Stimulated activated CD4-positive, alpha-beta T cell treated with anti-CD3 and anti-CD28 coated beads, Interleukin-4, amount 100 ng/mL, for 4 hours (primary cell): ENCODE data around the gene HS3ST4.

Experiments used
- DNase-seq, 2 experiments: peaks; one replicate each; pipeline ENCODE4 v3.0.0-alpha.2; 2020

Gene HS3ST4

DNA sequence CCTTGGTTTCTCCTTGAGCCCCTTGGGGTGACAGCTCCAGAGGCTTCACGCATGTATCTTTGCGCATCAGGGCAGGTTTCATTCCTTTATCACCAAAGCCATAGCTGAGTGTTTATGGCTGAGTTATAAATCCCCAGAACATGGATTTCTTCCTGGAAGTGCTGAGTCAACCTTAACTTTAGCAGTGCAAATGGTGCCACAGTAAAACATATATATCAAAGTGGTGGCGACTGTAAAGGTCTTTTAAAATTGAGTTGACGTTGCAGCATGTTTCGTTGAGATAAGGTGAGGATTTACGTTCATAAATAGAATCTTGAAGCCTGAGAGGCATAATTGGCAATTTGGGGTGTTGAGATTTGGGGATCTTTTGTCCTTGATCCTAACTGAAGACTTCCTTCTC, 214.1 kb downstream of the HS3ST4 start:
- DNase-seq: no peak

DNA sequence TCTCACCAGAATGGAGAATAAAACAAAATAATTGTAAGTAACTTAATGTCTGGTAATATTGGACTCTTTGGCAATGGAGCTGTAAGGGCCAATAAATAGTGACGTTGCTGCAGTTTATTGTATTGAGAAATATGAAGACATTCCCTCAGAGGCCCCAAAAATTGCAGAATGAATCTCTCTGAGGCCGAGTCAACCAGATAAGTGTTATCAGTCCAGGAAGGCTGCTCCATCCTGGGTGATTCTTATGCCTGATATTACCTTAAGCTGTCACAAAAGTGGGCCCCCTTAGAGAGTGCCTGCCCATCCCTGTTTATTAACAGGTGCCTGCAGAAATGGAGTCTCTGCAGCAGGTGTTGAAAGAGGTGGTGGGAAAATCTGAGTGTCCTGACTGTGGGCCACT, 219.2 kb downstream of the HS3ST4 start:
- DNase-seq: no peak

DNA sequence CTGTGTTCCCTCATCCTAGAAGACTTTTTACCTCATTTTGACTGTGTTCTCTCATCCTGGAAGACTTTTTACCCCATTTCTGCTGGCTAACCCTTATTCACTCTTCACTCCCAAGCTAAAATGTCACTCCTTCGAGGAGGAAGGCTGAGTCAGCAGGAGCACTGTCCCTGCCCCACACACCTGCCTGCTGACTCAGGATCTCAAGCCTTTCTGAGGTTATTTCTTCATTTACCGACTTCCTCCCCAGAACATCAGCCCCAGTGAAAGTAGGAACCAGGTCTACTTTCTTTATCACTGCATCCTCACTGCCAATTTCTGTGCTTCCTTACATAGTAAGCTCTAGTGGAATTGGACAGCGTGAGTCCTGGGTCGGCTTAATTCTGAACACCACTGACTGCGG, 220.6 kb downstream of the HS3ST4 start:
- DNase-seq: no peak

DNA sequence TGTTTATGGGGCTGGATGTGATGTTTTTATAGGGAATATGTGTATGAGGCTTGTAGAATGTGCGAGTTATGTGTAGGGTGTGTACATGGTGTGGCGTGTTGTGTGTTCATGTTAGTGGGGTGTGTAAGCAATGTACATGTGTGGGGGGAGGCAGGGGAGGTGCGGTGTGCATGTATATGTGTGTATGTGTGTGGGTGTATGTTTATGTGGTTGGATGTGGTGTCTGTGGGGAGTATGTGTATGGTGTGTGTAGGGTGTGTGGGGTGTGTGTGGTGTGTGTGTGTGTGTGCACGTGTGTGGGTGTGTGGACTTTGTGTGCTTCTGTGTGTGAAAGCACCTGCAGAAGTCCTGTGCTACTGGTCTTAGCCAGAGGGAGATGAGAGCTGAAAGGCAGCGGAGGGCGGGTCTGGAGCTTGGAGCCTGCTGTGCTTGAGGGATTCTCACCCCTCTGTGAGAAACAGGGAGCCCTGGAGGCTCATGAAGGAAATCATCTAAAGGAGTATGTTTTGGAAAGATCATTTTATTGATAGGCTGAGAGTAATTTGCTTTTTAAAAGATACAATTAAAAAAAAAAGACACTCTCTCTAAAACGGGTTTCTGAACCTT, 222.7 kb downstream of the HS3ST4 start:
- no peak for DNase-seq

DNA sequence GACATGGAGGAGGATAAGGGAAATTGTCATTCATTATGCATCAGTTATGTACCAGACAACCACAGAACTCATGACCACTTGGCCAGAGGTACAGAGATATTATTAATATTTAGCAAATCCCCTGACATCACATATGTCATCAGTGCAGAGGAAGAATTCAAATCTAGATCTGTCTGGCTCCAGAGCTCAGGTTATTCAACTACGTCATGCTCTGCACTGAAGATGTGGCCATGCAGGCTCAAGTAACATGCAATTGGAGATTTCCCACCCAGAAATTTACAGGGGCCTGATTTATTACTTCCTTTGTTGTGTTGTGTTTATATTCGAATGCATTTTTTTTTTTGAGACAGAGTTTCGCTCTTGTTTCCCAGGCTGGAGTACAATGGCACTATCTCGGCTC, 224.3 kb downstream of the HS3ST4 start:
- no peak for DNase-seq

DNA sequence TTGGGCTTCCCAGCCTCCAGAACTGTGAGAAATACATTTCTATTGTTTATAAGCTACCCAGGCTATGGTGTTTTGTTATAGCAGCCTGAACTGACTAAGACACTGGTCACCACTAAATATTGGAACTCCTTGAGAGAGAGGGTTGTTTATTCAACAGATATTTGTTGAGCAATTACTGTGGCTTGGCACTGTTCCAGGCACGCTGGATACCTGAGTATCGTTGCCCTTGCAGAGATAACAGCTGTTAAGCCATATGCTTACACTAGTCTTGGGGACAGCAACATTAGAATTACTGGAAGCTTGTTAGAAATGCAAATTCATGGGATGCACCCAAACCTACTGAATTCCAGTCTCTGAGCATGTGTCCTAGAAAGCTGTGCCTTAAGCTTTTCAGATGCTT, 230.7 kb downstream of the HS3ST4 start:
- no peak for DNase-seq

DNA sequence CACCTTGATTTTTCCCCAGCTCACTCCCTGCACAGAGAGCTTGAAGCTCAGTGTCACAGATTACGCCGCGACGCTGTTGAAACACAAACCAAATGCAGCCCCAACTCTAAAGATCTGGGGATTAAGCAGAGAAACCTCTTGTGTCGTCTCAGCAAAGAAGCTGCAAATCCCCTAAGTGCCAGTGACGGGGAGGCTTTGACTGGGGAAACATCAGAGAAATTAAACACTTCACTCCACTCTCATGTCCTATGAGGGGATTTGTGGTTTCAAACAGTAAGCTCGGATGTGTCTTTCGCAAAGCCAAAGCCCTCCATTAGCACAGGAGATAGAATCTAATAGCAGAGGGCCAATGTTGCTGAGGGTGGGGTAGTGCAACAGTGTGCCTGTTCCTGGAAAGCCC, 233.7 kb downstream of the HS3ST4 start:
- DNase-seq: no peak

DNA sequence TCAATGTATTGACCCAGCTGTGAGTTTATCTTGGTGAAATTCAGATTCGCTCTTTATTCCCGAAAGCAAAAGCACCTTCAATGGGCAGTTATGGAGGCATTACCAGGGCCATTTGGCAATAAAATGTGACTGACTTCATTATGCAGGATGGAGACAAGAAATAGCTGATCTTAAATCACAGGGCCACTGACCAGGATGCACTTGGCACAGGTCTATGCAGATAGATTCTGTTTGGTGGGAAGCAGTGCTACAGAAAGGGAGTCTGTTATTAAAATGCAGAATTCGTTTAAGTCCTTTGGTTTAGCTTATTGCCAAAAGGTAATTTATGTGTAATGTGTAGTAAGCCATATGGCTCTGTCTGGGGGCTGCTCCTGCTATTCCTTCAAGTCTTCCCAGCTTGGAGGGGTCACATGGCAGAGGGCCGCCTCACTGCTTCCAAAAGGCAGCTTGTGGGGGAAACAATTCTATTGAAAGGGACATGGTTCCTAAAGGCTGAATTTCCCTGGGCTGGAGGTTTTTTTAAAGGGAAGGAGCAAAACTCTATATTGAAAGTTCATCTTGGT, 239.8 kb downstream of the HS3ST4 start:
- DNase-seq: no peak

DNA sequence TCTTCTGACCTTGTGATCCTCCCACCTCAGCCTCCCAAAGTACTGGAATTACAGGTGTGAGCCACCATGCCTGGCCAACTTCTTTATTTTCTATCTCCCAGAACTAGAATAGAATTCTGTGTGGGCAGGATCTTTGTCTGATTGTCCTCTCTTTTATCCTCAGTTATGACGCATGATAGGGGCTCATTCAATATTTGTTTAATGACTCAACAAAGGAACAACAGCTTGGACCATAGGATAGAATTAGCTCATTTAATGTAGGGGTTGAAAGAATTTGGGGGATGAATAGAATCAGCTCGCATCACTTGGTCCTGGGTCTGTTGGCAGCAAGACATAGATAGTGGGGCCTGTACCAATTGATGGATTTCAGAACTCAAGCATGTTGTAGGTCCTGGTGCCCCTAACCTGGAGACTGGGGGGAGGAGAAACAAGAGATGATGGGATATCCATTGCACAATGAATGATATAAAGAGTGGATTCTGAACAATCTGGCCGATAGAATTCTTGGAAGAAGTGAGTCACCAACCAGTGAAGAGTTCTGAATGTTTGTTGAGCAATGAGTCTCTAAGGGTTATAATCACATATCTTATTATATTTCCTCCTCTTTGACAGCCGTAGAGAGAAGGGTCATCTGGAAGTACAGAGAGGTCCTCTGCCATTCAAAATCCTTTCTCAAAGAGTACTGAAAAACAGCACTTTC, 250.2 kb downstream of the HS3ST4 start:
- no peak for DNase-seq

DNA sequence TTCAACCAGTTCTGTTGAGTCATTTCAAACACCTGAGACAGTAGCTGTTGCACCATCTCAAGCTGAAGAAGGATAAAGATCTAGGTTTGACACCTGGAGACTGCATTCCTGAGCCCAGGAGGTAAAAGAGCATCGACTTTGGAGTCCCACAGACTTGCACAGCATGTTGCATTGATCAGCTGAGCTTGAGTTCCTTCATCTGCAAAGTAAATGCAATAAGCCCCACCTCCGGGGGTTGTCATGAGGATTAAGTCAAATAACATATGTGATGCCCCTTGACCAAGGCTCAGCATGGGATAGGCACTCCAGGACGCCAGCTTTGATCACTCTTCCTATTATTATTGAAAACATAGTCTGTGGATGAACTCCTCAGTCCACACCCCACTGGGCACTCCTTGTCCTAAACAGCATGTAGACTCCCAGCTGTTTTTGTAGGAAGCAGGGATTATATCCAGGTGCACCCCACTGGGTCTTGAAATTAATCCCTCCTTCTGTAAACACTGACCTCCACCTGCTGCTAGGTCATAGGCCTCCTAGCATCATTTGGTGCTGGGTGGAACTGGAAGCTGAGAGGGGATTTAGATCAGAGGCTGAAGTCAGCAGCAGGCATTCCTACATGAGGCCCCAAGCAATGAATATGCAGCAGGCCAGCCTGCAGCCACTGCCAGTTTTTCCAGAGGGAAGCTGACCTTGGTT, 259.0 kb downstream of the HS3ST4 start:
- no peak for DNase-seq

DNA sequence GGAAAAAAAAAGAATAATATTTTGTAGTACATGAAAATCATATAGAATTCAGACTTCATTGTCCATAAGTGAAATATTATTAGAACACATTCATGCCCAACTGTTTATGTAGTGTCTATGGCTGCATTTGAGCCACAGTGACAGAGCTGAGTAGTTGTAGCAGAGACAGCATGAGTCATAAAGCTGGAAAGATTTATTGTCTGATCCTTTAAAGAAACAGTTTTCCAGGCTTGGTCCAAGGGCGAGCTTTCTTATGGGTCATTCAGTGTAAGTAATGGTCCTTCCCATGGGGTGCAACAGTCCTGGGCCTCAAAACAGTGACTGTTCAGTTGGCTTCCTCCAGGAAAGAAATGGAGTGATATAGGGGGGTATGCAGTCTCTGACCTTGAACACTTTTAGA, 260.2 kb downstream of the HS3ST4 start:
- no peak for DNase-seq

DNA sequence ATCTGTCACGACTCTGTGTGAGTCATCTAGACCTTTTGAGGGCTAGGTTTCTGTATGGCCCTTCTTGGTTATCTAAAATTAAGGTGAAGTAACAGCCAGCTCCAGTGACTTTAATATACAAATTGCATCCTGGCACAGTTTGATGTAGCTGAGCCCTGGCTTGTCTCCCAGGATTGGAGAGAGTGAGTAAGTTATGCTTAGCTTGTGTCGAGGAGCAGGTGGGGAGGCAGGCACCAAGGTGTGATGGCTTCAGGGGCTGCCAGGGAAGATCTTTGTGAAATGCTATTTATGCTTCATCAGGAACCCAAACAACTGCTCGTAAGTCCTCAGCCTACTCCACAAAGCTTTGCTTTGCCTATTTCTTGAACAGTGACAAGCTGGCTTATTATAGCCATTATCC, 261.2 kb downstream of the HS3ST4 start:
- no peak for DNase-seq

DNA sequence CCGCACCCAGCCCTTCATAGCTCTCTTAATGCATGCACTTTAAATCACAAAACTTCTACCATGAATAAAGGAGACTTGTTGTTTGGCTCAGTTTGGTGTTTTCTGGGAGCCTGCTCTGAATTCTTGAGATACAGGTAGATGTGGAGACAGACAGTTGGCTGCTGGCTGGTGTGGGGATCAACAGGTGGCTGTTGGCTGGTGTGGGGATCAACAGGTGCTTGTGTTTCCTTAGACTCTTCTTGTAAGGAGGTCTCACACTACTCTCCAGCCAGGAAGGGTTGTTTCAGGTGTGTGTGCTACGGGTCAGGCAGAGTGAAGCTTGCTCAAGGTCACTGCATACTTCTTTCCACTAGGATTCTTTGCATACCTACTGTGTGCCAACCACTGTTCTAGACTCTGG, 265.9 kb downstream of the HS3ST4 start:
- no peak for DNase-seq

DNA sequence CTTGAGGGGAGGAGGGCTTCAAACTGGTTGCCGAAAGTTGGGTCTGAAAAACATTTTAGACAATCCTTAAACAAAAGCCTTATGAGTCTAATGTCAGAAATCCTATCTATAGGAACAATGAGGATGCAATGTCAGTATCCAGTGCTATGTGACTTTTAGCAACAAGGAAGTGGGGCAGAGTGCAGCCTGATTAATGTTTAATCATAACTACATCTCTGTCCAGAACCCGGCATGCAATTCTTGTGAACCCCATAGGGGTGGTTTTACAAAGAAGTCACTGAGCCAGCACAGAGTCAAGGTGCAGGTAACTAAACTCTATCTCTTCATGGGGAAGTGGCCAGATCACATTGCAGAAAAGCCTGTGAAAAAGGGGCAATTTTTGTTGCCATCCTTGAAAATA, 267.5 kb downstream of the HS3ST4 start:
- no peak for DNase-seq

DNA sequence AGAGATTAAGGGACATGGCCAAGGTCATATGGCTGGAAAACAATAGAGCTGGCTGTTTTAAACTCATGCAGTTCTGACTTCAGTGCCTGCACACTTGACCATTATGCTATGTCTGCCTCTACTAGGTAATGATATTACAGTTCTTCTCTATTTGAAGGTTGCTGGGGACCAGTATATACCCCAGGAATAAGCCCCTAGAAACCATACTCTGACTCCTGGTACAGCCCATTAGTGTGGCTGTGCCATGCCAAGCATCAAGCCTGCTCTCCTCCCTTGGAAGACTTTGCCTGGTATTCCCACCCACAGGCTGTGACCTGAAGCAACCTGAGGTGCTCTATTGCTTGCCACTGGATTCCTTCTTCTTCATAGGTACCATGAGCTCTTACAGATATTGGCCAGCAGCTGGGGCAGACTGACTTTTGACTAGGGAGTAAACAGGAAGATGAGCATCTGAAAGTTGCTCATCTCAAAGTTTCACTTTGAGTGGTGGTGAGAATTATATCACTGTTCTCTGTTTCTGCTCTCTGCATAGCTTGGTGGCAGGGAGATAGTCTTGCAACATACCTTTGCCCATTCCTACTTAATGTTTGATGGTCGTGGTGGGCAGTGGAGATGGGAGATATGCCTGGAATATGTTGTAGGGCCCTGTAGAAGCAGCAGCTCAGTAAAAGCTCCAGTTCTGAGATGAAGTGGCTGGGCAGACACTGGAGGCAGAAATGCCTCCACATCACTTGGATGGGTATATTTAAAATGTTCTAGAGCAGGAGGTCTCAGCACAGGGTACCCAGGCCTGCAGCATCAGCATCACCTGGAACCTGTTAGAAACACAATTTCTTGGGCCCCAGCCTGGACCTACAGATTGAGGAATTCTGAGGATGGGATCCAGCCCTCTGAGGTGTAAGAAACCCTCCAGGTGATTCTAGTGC, 274.7 kb downstream of the HS3ST4 start:
- no peak for DNase-seq

DNA sequence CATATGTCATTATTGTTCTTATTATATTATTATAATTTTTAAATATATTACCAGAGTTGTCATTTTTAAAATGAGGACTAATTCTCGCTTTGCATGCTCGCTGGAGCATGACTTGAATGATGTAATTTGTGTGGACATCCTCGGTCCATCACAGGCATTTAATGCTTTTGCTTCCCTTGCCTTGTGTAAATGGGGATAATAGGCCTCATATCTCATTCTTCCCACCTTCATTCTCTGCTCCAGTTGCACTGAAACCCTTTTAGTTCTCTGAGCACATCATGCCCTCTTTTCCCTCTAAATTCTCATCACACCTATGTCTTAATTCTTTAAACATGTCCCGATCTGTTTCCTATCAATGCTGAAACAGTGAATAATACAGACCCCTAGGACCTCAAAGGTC, 285.4 kb downstream of the HS3ST4 start:
- no peak for DNase-seq

DNA sequence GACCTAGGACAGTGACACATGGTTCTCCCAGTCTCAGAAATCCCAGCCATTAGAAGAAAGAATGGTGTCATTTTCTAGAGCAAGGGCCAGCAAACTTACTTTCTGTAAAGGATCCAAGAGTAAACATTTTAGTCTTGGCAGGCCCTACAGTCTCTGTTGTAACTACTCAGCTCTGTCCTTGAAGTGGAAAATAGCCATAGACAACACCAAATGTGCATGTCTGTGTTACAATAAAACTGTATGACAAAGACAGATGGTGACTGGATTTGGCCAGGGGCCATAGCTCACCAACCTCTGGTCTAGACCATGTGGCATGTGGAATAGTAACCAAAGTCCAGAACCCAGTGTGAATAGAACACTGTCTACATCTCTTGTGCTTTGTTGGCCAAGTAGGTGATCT, 286.5 kb downstream of the HS3ST4 start:
- no peak for DNase-seq

DNA sequence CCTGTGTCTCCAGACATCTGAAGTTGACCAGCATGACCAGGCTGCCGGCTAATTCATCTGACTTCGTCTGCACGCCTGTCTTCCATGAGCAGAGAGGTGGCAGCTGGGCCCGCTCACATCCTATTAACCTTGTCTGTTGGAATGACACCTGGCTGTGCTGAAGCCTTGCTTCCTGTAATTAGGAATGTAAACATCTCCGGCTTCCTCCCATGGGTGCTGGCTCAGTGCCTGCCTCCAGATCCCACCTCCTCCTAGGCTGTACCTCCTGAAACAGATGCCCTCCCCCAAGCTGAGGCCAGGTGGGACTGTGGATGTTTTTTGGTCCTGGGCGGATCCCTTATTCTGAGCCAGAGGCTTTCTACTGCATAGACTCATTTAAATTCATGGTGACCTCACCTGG, 296.3 kb downstream of the HS3ST4 start:
- no peak for DNase-seq

DNA sequence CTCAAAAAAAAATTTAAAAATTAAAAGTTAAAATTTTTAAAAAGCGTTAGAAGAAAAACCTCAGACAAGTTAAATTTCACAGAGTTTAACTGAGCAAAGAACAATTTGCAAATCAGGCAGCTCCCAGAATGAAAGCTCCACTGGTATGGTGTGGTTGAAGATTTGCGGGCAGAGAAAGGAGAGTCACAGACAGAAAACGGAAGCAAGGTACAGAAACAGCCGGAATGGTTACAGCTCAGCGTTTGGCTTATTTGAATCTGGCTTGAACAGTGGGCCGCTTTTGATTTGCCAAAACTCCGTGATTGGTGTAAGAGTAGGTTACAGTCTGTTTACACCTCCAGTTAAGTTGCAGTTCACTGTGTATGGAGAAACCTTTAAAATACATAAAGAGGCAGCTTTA, 297.1 kb downstream of the HS3ST4 start:
- no peak for DNase-seq

DNA sequence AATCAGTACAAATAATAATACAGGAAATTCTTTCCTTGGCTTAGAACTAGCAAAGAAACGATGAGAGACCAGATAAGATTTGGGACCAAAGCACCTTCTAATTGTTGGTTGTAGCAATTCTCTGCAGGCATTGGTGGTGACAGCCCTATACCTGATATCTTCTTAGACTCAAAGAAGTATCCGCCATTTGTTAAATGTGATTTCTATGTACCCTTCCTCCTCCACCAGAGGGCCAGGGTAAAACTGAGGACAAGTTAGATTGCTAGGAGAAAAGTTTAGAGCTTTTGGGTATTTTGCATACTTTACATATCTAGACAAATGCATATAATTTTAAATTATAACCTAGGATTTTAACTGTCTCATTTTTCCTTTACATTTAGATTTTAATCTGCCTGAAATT, 304.3 kb downstream of the HS3ST4 start:
- DNase-seq: no peak

DNA sequence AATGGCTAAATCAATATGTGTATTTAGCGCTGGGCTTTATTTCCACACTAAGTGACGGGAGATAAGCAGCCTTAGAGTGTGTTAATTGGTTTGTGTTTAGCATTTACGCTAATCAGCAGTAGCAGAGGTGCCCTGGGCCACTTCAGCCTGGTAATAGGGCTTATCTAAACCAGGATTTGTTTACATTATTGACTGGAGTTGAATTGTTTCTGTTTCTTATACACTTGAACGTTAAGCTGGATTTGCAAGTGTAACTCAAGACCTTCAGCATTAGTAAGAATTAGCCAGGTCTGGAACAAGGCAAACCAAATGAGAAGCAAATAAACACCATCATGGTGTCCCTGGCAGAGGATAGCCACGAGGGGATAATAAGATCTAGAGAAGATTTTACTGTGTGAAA, 313.6 kb downstream of the HS3ST4 start:
- DNase-seq: no peak

DNA sequence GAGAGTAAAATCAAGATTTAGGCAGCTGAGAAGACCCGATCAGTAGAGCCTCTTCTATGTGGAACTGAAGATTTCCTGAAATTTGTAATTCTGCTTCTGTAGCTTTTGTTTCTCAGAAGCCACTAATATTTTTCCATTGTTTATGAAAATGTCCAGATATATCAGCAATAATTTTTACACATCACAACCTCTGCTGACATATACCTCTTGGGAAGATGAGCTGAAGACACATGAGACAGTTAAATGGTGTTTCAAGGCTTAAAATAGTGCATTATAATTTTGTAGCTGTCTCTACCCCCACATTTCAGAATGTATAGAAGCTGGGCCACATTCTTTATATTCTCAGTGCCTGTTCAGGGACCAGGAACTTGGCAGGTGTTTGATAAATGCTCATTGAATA, 320.6 kb downstream of the HS3ST4 start:
- DNase-seq: no peak

DNA sequence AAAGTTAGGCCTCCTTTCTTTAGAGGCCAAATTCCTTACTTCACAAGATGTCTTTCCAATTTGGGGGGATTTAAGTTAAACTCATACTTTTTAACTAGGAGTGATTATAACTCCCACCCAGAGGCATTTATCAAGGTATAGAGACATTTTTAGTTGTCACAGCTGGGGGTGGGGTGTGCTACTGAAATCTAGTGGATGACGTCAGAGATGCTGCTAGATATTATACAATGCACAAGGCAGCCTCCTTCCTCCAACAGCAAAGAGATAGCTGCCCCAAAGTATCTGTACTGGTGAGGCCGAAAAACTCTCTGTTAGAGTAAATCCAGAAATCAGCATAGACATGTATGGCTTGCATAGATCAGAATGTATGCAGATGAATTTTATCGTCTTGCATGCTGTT, 324.0 kb downstream of the HS3ST4 start:
- DNase-seq: no peak
